ENCODE measurements around the gene GTPBP8.

GTPBP8 gene

DNA sequence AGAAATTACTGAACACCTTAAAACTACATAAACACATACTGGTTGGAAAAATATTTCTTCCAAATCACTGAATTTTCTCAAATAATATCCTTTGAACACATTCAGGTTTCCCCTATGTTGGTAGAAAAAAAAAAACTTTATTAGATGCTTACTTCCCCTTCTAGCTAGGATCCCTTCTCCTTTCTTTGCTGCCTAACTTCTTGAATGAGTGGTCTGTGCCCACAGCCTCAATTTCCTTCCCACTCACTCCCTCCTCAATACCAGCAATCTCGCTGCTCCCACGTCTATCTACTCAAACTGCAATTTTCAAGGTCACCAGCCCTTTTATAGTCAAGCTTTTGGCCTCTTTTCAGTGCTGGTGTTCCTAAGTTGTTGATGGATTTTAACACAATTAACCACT lies 24.2 kb upstream of the GTPBP8 start:
- TF ChIP-seq, protein P1, sequence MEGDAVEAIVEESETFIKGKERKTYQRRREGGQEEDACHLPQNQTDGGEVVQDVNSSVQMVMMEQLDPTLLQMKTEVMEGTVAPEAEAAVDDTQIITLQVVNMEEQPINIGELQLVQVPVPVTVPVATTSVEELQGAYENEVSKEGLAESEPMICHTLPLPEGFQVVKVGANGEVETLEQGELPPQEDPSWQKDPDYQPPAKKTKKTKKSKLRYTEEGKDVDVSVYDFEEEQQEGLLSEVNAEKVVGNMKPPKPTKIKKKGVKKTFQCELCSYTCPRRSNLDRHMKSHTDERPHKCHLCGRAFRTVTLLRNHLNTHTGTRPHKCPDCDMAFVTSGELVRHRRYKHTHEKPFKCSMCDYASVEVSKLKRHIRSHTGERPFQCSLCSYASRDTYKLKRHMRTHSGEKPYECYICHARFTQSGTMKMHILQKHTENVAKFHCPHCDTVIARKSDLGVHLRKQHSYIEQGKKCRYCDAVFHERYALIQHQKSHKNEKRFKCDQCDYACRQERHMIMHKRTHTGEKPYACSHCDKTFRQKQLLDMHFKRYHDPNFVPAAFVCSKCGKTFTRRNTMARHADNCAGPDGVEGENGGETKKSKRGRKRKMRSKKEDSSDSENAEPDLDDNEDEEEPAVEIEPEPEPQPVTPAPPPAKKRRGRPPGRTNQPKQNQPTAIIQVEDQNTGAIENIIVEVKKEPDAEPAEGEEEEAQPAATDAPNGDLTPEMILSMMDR (conservative IDR thresholded peaks at IDR 0.05; ENCODE audit: low read length), result no peak
- no peak for DNase-seq (ENCODE audit: low read depth)
- H3K4me3 ChIP-seq (ENCODE audit: low read length), result no peak overlapping the region

DNA sequence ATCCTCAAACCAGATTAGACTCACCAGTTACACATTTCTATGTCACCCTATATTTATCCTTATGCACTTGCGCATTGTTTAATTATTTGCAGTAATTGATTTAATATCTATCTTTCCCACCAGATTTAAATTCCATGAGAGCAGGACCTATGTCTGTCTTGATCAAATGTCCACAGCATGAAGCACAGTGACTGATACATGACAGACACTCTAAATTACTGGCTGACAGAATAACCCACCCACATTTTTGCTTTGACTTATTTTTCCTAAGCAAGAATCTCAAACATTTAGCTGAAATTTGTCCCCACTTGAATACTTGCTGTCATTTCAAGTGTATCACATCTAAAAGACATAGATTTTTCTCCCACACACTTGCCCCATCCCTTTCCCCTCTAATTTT lies 23.4 kb upstream of the GTPBP8 start:
- H3K4me3 ChIP-seq (ENCODE audit: low read length), result no peak overlapping the region
- no peak for DNase-seq (ENCODE audit: low read depth)
- TF ChIP-seq, protein P1 (conservative IDR thresholded peaks at IDR 0.05; ENCODE audit: low read length), result no peak

DNA sequence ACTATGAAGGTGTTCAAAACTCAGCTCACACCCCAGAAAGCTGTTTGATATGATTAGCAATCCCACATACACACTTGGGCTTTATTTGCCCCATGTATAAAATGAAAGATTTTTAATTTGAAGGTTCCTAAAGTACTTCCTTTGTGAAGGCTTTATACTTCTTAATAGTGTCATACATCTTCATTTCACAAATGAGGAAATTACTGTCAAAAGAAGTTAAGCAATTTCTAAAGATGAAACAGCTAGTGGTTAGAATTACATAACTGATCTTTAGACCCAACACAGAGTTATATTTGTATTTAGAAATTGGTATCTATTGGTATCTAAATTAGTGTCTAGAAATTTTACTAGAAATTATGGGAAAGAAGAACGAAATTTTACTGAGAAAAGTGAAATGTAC lies 23.0 kb upstream of the GTPBP8 start:
- TF ChIP-seq, protein P1 (conservative IDR thresholded peaks at IDR 0.05; ENCODE audit: low read length), result no peak
- no peak overlapping the region for H3K4me3 ChIP-seq (ENCODE audit: low read length)
- no peak for DNase-seq (ENCODE audit: low read depth)

DNA sequence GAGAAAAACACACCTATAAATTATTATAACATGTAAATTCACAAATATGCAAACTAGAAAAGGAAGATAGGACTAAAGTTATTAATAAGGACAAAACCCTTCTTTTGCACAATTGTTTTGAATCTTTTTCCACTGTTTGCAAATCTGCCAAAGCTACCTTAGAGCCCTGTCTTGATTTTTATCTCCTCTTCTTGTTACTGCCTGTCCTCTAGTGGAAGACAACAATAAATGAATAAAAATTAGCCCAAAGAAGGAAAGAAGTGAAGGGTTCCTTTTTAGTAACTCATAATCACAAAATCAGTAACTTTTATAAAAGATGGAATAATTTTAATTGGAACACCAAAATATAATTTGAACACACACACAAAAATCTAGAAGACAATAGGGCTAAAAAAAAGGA lies 18.6 kb upstream of the GTPBP8 start:
- no peak for DNase-seq (ENCODE audit: low read depth)
- no peak overlapping the region for H3K4me3 ChIP-seq (ENCODE audit: low read length)
- TF ChIP-seq, protein P1 (conservative IDR thresholded peaks at IDR 0.05; ENCODE audit: low read length), result no peak

DNA sequence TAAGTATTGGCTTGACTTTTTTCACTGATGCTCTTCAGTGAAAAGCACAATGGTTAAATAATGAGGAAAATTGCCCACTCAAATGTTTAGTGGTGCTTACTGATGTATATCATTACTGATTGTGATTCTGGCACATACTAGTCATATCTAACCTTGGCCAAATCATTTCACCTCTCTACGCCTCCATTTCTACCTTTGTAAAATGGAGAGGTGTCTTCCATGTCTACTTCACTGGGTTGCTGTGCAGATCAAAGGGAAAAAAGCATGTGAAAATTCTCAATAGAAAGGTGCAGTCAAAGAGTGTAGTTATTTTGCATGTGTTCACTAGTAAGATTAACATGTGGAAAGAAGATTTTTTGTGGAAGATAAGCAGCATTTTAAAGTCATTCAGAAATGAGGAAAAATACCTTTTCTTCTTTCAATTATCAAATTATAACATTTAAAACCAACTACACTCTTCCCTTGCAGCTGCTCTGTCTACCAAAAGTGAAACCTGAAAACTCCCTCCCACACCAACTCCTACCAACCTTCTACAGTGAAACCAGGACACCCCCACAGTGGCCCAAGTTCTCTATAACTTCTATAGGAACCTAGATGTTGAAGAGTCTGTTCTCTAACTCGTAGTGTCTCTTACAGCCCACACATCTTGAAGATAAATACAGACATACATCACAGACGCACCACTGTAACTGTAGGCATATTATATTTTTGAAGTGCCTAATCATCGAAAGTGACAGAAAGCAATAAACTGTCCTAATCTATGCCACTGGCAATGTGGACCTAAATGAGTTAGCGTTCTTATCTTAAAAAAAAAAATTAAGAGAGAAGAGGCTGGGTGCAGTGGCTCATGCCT lies 17.2 kb upstream of the GTPBP8 start:
- H3K4me3 ChIP-seq (ENCODE audit: low read length), result no peak overlapping the region
- DNase-seq (ENCODE audit: low read depth), result no peak
- TF ChIP-seq, protein P1 (conservative IDR thresholded peaks at IDR 0.05; ENCODE audit: low read length), result no peak

DNA sequence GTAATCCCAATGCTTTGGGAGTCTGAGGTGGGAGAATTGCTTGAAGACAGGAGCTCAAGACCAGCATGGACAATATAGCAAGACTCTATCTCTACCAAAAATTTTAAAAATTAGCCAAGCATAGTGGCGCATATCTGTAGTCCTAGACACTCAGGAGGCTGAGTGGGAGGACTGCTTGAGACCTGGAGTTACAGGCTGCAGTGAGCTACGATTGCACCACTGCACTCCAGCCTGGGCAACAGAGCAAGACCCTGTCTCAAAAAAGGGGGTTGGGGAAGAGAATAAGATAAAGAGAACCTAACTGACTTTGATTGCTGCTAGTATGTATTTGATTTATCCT lies 16.6 kb upstream of the GTPBP8 start:
- no peak overlapping the region for H3K4me3 ChIP-seq (ENCODE audit: low read length)
- DNase-seq (ENCODE audit: low read depth), result no peak
- TF ChIP-seq, protein P1 (conservative IDR thresholded peaks at IDR 0.05; ENCODE audit: low read length), result no peak

DNA sequence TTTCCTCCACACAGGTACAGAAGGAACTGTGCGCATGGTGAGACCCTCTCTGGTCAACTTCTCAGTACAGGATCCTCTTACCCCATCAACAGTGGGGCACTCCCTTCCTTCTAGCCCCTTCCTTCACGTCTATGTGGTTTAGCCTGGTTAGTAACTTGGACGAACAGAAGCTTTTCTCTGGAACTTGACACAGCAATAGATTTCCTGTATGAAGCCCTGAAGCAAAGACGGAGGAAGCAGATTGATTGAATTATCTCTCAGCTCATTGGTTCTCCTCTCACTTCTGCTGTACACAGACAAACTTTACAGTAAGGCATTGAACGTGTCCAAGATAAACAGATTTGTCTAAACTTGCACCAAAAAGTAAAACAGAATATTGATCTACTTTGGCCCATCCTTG lies 15.9 kb upstream of the GTPBP8 start, which contains the start of gene CD200R1:
CD200R1 (minus strand) TSS at position 210 of the 400 bp plus-strand sequence. CDS start 246 bp downstream, outside the sequence.
- DNase-seq (ENCODE audit: low read depth), result no peak
- H3K4me3 ChIP-seq (ENCODE audit: low read length), result no peak within 1 kb of the TSS
- TF ChIP-seq, protein P1 (conservative IDR thresholded peaks at IDR 0.05; ENCODE audit: low read length), result no peak

Data from AG10803 (cell line).